Transverse colon (tissue), 3 donors: ENCODE measurements around the gene C3orf20.

Source experiments
- CTCF ChIP-seq, 5 experiments: fragments of 200-600 bp in 3 of 5; fragments of 450-650 bp in 2 of 5; sonication (generic) in 3 of 5; IDR thresholded peaks; 1 replicate in 2 of 5; 2 replicates in 3 of 5; pipeline ENCODE4 v1.5.1; 2016 to 2017; ENCODE audit warnings: antibody characterized with exemption in 5 of 5, inconsistent platforms in 3 of 5, mild to moderate bottlenecking in 2 of 5, moderate library complexity in 1 of 5
- EP300 ChIP-seq: sonication (generic); formaldehyde crosslinking; IDR thresholded peaks from one replicate; pipeline ENCODE4 v1.6.1; 2017; ENCODE audit warnings: antibody characterized with exemption, low read depth
- POLR2A ChIP-seq: fragments of 450-650 bp; IDR thresholded peaks from one replicate; pipeline ENCODE4 v1.6.1; 2016; ENCODE audit warnings: antibody characterized with exemption, mild to moderate bottlenecking, moderate library complexity

GRCh38 chr3:14768182-14768790, 93.3 kb downstream of the C3orf20 start:
- TF ChIP-seq CTCF (IDR thresholded peaks at IDR 0.05) = no peak
- no peak for TF ChIP-seq POLR2A
- no peak for TF ChIP-seq EP300
